Measurements from ENCODE around the gene AFAP1L2.
"Not testable (repeated sequence)": the region's sequence is repeated elsewhere in the genome, so short reads cannot be mapped to it uniquely, and the experiment has no call there.

Gene AFAP1L2

GRCh38 chr10:114352653-114353298 lies 51.5 kb downstream of the AFAP1L2 start:
- in situ Hi-C loops (cut with HindIII; ENCODE audit: low sequenced_read_pairs) = no loop called here
- H3K4me3 ChIP-seq (ENCODE audit: low read depth, low read length) = no peak overlapping the region
- TF ChIP-seq CTCF (IDR thresholded peaks at IDR 0.05; ENCODE audit: low read depth, low read length, missing control alignments) = no peak
- no peak for DNase-seq (ENCODE audit: low read depth)

- no peak for TF ChIP-seq CTCF (IDR thresholded peaks at IDR 0.05; ENCODE audit: low read depth, low read length, missing control alignments)
- no peak overlapping the region for H3K4me3 ChIP-seq (ENCODE audit: low read depth, low read length)
- peak; percentile 47 for DNase-seq (ENCODE audit: low read depth)
- in situ Hi-C loops (cut with HindIII; ENCODE audit: low sequenced_read_pairs) = no loop called here
These were observed 53.6 kb downstream of the AFAP1L2 start for GRCh38 chr10:114350751-114351150.

GRCh38 chr10:114349522-114350215 lies 54.6 kb downstream of the AFAP1L2 start:
- no peak overlapping the region for H3K4me3 ChIP-seq (ENCODE audit: low read depth, low read length)

GRCh38 chr10:114349071-114349470 lies 55.2 kb downstream of the AFAP1L2 start:
- DNase-seq (ENCODE audit: low read depth); H3K4me3 ChIP-seq (ENCODE audit: low read depth, low read length); in situ Hi-C loops (cut with HindIII; ENCODE audit: low sequenced_read_pairs): not testable (repeated sequence)

More at GRCh38 chr10:114349522-114350215, 54.6 kb downstream of the AFAP1L2 start:
- no peak for TF ChIP-seq CTCF (IDR thresholded peaks at IDR 0.05; ENCODE audit: low read depth, low read length, missing control alignments)
- DNase-seq (ENCODE audit: low read depth) = no peak
- in situ Hi-C loops (cut with HindIII; ENCODE audit: low sequenced_read_pairs) = no loop called here

GRCh38 chr10:114347791-114348190 lies 56.5 kb downstream of the AFAP1L2 start:
- TF ChIP-seq CTCF (IDR thresholded peaks at IDR 0.05; ENCODE audit: low read depth, low read length, missing control alignments) = no peak
- H3K4me3 ChIP-seq (ENCODE audit: low read depth, low read length) = no peak overlapping the region
- in situ Hi-C loops (cut with HindIII; ENCODE audit: low sequenced_read_pairs) = no loop called here
- no peak for DNase-seq (ENCODE audit: low read depth)

GRCh38 chr10:114347241-114347640 lies 57.1 kb downstream of the AFAP1L2 start:
- in situ Hi-C loops (cut with HindIII; ENCODE audit: low sequenced_read_pairs) = no loop called here
- H3K4me3 ChIP-seq (ENCODE audit: low read depth, low read length) = no peak overlapping the region
- no peak for DNase-seq (ENCODE audit: low read depth)
- no peak for TF ChIP-seq CTCF (IDR thresholded peaks at IDR 0.05; ENCODE audit: low read depth, low read length, missing control alignments)
